DOHH2 (cell line): ENCODE measurements around the gene NAA10.

Experiments used
- CTCF ChIP-seq: fragments of 200-600 bp; sonication (generic); IDR thresholded peaks from one replicate; pipeline ENCODE4 v1.5.1; 2014; ENCODE audit warnings: antibody characterized with exemption, mild to moderate bottlenecking, low read depth, low read length; ENCODE audit not compliant: poor library complexity, severe bottlenecking
- EZH2phosphoT487 ChIP-seq: fragments of 200-600 bp; sonication (generic); IDR thresholded peaks from 2 replicates; pipeline ENCODE4 v1.6.1; 2017; ENCODE audit warnings: borderline replicate concordance, mild to moderate bottlenecking, antibody characterized with exemption, low read length, moderate library complexity, mixed read lengths

- no peak for TF ChIP-seq CTCF
- TF ChIP-seq EZH2phosphoT487, result no peak
Observed at GRCh38 chrX:153911798-153912197, 23.0 kb downstream of the NAA10 start.
